CD4-positive, alpha-beta T cell treated with Interleukin-6 for 4 hours (primary cell): ENCODE measurements around the gene OSBPL8.
"Not testable (repeated sequence)": the region's sequence is repeated elsewhere in the genome, so short reads cannot be mapped to it uniquely, and the experiment has no call there.

Experiments
- DNase-seq: peaks from one replicate; pipeline ENCODE4 v3.0.0-alpha.2; 2020; ENCODE audit warnings: mixed read lengths

OSBPL8 gene

GRCh38 chr12:76518699-76519098, 40.9 kb downstream of the OSBPL8 start:
- DNase-seq = no peak

GRCh38 chr12:76515271-76515670, 44.3 kb downstream of the OSBPL8 start:
- no peak for DNase-seq

- not testable (repeated sequence) for DNase-seq
Measured at GRCh38 chr12:76511116-76511716, 48.4 kb downstream of the OSBPL8 start.

GRCh38 chr12:76508128-76508980, 51.2 kb downstream of the OSBPL8 start:
- no peak for DNase-seq

- DNase-seq = no peak
Measured at GRCh38 chr12:76506149-76506548, 53.4 kb downstream of the OSBPL8 start.

GRCh38 chr12:76505050-76505449, 54.5 kb downstream of the OSBPL8 start:
- DNase-seq = no peak

- no peak for DNase-seq
Measured at GRCh38 chr12:76504606-76505005, 55.0 kb downstream of the OSBPL8 start.

GRCh38 chr12:76503957-76504356, 55.6 kb downstream of the OSBPL8 start:
- no peak for DNase-seq

GRCh38 chr12:76501390-76501789, 58.2 kb downstream of the OSBPL8 start:
- no peak for DNase-seq

GRCh38 chr12:76499136-76499535, 60.4 kb downstream of the OSBPL8 start:
- DNase-seq = not testable (repeated sequence)

GRCh38 chr12:76495556-76495955, 64.0 kb downstream of the OSBPL8 start:
- no peak for DNase-seq

GRCh38 chr12:76491292-76491691, 68.3 kb downstream of the OSBPL8 start:
- DNase-seq = no peak

GRCh38 chr12:76490763-76491162, 68.8 kb downstream of the OSBPL8 start:
- no peak for DNase-seq

GRCh38 chr12:76489737-76490136, 69.8 kb downstream of the OSBPL8 start:
- no peak for DNase-seq

- DNase-seq = no peak
Measured at GRCh38 chr12:76486011-76486410, 73.6 kb downstream of the OSBPL8 start.

- DNase-seq = no peak
Measured at GRCh38 chr12:76480796-76481195, 78.8 kb downstream of the OSBPL8 start.

GRCh38 chr12:76478045-76478444, 81.5 kb downstream of the OSBPL8 start:
- no peak for DNase-seq

- DNase-seq = not testable (repeated sequence)
Measured at GRCh38 chr12:76472862-76473261, 86.7 kb downstream of the OSBPL8 start.

- no peak for DNase-seq
Measured at GRCh38 chr12:76471579-76471978, 88.0 kb downstream of the OSBPL8 start.

- peak; percentile 9 for DNase-seq
Measured at GRCh38 chr12:76470028-76470939, 89.3 kb downstream of the OSBPL8 start.

- DNase-seq = no peak
Measured at GRCh38 chr12:76464631-76465166, 94.9 kb downstream of the OSBPL8 start.

- no peak for DNase-seq
Measured at GRCh38 chr12:76462668-76463224, 96.8 kb downstream of the OSBPL8 start.

GRCh38 chr12:76460807-76461206, 98.8 kb downstream of the OSBPL8 start:
- DNase-seq = no peak
